Hindlimb muscle (tissue), 1 donor: Measurements from ENCODE around the gene TMEM91. TPM values are rescaled to one million over a fixed set of nuclear protein-coding genes. Genes with fewer than 3 reads are reported as not detected.
"Not testable (repeated sequence)": the region's sequence is repeated elsewhere in the genome, so short reads cannot be mapped to it uniquely, and the experiment has no call there.

Experiments used
- DNase-seq: peaks from one replicate; pipeline ENCODE4 v3.0.0-alpha.2; 2013
- polyA plus RNA-seq: library from polyadenylated mRNA; unstranded; fragments of 120-200 nt; gene quantifications from one replicate; pipeline ENCODE4 v1.2.1, GENCODE V29; 2013; ENCODE audit not compliant: insufficient read length

The TMEM91 gene
- 6.8 TPM for polyA plus RNA-seq

GRCh38 chr19:41376241-41376997, at the start of gene TMEM91:
Gene TMEM91 (plus strand): TSS chr19:41376533. CDS start chr19:41378310, 1,777 bp downstream.
- DNase-seq = no peak

DNA sequence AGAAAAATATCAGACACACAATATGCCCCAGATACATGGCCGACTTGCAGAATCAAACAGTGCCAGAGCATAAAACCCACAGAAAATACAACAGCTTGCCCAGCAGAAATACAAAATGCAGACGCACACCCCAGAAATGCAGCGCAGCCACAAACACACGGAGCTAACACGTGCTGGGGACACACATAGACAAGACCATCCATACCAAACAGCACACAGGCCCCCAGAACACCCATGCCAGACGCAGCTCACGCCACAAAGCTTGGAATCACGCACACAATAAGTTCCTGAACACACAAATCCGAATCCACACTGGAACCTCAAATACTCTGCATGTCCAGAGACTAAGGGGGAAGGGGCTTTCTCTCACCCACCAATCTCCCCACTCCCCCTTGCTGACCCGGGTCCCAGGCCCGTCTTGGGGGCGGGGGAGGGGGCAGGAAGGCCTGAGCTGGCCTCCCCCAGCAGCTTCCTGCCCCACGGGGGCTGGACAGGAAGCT, 49.2 kb upstream of the TMEM91 start:
- DNase-seq = no peak

- no peak for DNase-seq
These were observed 48.7 kb upstream of the TMEM91 start for GRCh38 chr19:41327576-41328156.

DNA sequence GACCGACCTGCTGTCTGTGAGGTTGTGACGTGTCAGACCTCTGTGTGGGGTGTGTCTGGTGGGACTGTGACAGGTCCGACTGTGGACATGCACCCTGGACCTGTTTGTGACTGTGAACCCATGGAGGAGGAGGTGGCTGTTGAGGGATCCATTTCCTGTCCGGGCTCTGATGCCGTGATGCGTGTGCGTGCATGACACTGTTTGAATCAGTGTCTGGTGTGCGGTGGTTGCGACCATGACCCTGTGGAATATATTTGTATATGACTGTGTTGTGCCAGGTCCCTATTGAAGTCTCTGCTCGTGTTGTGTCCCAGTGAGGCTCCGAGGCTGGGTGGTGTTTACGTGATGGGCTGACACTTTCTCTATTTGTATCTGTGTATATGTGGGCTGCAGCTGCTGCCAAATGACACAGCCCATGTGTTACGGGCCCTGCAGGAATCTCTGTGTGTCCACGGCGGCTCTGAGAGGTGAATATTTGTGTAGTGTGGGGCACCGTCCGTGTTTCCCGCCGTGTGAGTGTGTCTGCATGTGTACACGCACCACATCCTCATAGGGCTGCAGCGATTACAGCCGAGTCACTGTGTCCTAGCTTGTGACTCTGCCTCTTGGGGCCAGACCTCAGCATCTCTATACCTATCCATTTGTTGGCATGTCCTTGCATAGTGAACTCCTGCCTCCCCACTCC, 48.0 kb upstream of the TMEM91 start:
- DNase-seq = no peak

GRCh38 chr19:41328842-41329225, 47.5 kb upstream of the TMEM91 start:
- no peak for DNase-seq

- no peak for DNase-seq
These were observed 45.9 kb upstream of the TMEM91 start for GRCh38 chr19:41330481-41330880.

DNA sequence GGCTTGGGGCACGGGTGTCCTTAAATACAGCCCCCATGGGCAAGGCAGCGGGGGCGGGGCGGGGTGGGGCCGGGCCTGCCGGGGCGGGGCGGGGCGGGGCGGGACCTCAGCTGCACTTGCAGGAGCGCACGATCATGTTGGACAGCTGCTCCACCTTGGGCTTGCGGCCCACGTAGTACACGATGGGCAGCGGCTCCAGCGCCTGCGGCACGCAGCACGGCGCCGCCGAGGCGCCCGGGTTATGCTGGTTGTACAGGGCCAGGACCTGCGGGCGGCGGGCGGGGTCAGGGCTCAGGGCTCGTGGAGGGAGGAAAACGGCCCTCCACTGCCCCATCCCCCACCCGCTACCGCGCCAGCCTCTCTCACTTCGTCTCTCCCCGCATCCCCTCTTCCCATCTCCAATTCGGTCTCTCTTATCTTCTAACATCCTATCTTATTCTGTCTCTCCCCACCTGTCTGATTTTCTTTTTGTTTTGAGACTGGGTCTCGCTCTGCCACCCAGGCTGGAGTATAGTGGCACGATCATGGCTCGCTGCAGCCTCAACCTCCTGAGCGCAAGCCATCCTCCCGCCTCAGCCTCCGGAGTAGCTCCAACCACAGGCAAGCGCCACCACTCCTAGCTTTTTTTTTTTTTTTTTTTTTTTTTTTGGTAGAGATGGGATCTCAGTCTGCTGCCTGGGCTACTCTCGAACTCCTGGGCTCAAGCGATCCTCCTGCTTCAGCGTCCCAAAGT, 45.2 kb upstream of the TMEM91 start:
- no peak for DNase-seq

DNA sequence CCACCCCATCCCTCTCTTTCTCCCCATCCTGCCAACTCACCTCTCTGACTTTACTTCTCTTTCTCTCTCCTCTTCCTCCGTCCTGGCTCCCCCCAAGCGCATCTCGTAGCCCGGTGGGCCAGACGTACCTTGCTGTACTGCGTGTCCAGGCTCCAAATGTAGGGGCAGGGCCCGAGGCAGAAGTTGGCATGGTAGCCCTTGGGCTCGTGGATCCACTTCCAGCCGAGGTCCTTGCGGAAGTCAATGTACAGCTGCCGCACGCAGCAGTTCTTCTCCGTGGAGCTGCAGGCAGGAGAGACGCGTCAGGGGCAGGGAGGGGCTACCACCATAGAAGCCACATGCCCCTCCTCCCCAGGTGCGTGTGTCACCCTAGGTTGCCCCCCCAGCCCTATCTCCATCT, 44.3 kb upstream of the TMEM91 start:
- no peak for DNase-seq

DNA sequence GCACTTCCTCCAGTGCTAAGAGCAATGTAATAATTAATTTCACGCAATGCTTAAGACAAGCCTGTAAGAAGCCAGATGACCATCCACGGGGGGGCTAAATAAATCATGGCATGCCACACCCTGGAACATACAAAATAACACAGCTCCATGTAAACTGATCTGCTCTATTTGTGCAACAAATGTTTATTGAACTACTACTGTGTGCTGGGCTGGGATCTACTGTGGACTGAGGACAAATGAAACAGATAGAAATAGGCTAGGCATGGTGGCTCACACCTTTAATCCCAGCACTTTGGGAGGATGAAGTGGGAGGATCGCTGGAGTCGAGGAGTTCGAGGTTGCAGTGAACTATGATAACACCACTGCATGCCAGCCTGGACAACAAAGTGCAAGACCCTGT, 43.9 kb upstream of the TMEM91 start:
- DNase-seq = no peak

DNA sequence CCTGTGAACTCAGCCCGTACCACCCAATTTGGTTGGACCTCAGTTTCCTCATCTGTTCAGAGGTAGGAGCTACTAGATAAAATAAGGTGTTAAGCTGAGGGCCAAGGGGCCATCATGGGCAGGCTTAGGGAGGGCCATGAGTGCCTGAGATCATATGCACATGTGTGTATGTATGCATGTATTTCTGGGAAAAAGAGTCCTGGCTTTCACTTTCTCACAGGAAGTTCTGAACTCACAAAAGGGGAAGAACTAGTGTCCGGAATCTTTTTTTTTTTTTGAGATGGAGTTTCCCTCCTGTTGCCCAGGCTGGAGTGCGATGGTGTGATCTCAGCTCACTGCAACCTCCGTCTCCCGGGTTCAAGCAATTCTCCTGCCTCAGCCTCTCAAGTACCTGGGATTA, 41.5 kb upstream of the TMEM91 start:
- DNase-seq = no peak

GRCh38 chr19:41335467-41335866, 40.9 kb upstream of the TMEM91 start:
- no peak for DNase-seq

- no peak for DNase-seq
These were observed 36.4 kb upstream of the TMEM91 start for GRCh38 chr19:41339936-41340335.

DNA sequence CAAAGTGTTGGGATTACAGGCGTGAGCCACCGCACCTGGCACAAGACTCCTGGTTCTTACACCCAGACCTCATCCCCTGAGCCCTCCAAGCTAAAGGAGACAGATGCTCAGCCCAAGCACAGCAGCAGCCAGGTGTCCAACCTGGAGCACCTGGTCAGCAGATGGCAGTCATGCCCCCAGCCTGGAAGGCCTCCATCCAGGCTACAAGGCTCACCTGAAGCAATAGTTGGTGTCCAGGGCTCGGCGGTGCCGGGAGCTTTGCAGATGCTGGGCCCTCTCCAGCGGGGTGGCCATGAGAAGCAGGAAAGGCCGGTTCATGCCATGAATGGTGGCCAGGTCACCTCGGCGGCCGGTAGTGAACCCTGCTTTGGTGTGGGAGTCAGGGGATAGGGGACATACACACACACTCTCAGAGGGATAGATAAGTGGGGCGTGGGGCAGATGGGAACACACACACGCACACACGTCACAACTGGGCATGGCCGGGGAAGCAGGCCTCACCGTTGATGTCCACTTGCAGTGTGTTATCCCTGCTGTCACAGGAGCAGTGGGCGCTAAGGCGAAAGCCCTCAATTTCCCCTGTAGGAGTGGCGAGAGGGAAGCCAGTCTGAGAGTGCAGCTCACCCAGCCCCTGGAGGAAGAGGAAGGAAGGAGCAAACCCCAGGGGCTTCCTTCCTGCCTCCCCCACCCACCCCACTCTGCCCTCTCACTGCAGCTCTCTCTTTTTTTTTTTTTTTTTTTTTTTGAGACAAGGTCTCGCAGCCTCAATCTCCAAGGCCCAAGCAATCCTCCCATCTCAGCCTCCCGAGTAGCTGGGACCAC, 34.5 kb upstream of the TMEM91 start:
- DNase-seq = no peak

GRCh38 chr19:41344162-41344561, 32.2 kb upstream of the TMEM91 start:
- DNase-seq = no peak

- DNase-seq = not testable (repeated sequence)
These were observed 29.4 kb upstream of the TMEM91 start for GRCh38 chr19:41346916-41347315.

- no peak for DNase-seq
These were observed 25.5 kb upstream of the TMEM91 start for GRCh38 chr19:41350735-41351338.

DNA sequence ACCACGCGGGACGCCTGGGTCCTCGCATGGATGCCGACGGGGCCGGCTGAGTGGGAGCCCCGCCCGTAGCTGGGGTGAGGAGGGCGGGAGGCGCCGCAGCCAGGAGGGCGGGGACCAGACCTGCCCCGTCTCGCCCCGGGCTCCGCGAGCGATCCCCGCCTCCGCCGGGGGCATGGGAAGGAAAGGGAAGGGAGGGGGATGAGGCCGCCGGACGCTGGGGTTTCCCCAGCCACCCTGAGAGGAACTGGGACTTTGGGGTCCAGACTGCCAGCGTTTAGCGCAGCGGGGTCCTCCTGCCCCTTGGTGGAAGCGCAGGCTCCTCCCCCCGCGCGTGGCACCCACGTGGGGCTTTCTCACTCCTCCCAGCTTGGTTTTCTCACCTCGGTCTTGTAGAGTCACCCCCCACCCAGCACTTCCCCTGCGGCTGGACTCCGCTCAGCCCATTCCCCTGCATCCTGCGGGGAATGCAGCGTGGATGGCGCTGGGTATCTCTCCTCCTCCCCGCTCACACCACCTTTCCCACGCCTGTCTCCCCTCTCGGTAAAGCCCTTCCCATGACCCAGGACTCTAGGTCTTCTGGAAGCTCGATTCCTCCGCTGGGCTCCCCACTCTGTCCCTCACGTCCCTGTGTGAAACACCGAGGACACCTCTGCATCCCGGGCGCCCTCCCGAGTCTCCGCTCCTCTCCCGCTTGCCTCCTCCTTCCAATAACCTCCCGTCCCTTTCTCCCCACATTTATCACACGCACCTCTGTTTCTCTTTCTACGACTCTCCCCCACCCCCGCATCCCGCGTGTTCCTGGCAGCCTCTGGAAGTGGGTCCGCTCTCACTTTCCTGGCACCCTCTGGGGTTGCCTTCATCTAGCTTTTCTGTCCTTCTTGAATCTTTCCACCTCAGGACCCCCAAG, 24.7 kb upstream of the TMEM91 start:
- no peak for DNase-seq

- DNase-seq = no peak
These were observed 24.1 kb upstream of the TMEM91 start for GRCh38 chr19:41352279-41352608.

DNA sequence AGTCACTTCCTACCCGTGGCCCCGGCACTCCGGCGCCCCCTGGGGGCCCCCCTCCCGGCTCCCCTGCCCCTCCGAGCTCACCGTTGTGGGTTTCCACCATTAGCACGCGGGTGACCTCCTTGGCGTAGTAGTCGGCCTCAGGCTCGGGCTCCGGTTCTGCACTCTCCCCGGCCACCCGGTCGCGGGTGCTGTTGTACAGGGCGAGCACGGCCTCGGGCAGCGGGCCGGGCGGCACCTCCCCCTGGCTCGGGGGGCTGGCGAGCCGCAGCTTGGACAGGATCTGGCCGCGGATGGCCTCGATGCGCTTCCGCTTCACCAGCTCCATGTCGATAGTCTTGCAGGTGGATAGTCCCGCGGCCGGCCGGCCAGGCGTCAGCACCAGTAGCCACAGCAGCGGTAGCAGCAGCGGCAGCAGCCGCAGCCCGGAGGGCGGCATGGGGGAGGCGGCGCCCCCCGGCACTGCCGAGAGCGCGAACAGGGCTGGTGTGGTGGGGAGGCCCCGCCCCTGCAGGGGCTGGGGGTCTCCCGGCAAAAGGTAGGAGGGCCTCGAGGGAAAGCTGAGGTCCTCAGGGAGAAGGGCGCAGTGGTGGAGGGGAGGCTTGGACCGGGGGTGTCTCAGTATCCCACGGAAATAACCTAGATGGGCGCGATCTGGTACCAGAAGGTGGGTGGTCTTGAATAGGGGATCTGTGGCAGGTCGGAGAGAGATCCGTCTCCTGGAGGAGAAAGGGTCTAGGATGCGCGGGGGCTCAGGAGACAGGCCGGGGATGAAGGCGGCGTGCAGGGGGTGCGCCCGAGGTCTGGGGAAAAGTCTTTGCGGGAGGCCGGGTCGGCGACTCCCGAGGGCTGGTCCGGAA, 23.5 kb upstream of the TMEM91 start:
- DNase-seq = no peak
